ENCODE measurements around the gene POU3F4. TPM values are rescaled to one million over a fixed set of nuclear protein-coding genes. Genes with fewer than 3 reads are reported as not detected.

The POU3F4 gene
- total RNA-seq, 2 donors from 2014 or later, result not detected

DNA sequence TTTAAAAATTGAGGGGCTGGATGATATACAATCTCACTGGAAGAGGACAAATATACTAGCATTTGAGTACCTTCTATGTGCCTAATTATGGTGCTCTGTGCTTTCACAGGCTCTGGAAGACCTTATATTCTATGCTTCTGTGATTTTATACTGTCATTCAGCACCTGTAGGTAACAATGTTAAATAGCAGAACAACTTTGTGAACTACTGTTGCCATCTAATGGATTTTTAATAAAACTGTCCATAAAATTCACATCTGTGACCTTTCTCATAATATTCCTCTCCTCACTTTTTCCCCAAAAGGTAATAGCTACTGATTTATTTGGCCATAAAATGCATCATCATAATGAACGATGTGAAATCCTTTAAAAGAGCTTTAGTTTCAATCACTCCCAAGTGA is 21.9 kb downstream of the POU3F4 start:
- H3K36me3 Mint-ChIP-seq (ENCODE audit: low read depth), result no peaks in the 10 kb centered on the region
- H3K4me3 Mint-ChIP-seq, result no peak overlapping the region
- no peak for ATAC-seq

GRCh38 chrX:83535417-83536196 is 27.5 kb downstream of the POU3F4 start:
- H3K4me1 Mint-ChIP-seq, result no peaks in the 10 kb centered on the region
- DNase-seq, result no peak
- H3K4me3 Mint-ChIP-seq, result peak overlapping the region; percentile 64
- H3K27me3 Mint-ChIP-seq, result no peaks in the 10 kb centered on the region
- no peak for ATAC-seq
- no peaks in the 10 kb centered on the region for H3K36me3 Mint-ChIP-seq (ENCODE audit: low read depth)
- H3K9me3 ChIP-seq (ENCODE audit: control insufficient read depth, low read length, poor library complexity, severe bottlenecking), result no peaks in the 10 kb centered on the region
- no peak overlapping the region for H3K27ac Mint-ChIP-seq

More for the DNA sequence above, 21.9 kb downstream of the POU3F4 start:
- H3K27me3 Mint-ChIP-seq, result no peaks in the 10 kb centered on the region
- H3K9me3 ChIP-seq (ENCODE audit: control insufficient read depth, low read length, poor library complexity, severe bottlenecking), result no peaks in the 10 kb centered on the region
- DNase-seq, result no peak
- no peak overlapping the region for H3K27ac Mint-ChIP-seq
- no peaks in the 10 kb centered on the region for H3K4me1 Mint-ChIP-seq
